ENCODE data around the gene UBE2L6.

DNA sequence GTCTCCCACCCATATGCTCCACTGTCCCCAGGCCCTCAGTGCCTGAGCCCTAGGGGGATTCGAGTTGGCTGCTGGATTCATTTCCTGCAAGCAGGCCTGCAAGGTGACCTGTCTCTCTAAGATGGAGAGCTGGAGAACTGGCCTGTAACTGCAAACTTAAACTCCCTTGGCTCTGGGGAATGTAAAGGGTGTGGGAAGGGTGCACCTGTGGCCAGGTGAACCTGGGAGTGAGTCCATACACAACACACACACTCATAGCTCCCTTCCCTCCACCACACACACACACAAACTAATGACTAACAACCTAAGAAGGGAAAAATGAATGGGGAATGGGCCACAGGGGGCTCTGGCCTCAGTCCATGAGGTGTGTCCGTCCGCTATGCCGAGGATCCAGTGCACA, 15.5 kb downstream of the UBE2L6 start:
- no peak for TF ChIP-seq POLR2A (IDR thresholded peaks at IDR 0.05)
- TF ChIP-seq, protein P1, sequence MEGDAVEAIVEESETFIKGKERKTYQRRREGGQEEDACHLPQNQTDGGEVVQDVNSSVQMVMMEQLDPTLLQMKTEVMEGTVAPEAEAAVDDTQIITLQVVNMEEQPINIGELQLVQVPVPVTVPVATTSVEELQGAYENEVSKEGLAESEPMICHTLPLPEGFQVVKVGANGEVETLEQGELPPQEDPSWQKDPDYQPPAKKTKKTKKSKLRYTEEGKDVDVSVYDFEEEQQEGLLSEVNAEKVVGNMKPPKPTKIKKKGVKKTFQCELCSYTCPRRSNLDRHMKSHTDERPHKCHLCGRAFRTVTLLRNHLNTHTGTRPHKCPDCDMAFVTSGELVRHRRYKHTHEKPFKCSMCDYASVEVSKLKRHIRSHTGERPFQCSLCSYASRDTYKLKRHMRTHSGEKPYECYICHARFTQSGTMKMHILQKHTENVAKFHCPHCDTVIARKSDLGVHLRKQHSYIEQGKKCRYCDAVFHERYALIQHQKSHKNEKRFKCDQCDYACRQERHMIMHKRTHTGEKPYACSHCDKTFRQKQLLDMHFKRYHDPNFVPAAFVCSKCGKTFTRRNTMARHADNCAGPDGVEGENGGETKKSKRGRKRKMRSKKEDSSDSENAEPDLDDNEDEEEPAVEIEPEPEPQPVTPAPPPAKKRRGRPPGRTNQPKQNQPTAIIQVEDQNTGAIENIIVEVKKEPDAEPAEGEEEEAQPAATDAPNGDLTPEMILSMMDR (IDR thresholded peaks at IDR 0.05): no peak

All from vagina (tissue), 2 donors.